ENCODE results near the gene PRKD1. TPM values are rescaled to one million over a fixed set of nuclear protein-coding genes. Genes with fewer than 3 reads are reported as not detected.

The PRKD1 gene
- total RNA-seq, 1 experiment from 2014 or later, result 2.7 TPM

DNA sequence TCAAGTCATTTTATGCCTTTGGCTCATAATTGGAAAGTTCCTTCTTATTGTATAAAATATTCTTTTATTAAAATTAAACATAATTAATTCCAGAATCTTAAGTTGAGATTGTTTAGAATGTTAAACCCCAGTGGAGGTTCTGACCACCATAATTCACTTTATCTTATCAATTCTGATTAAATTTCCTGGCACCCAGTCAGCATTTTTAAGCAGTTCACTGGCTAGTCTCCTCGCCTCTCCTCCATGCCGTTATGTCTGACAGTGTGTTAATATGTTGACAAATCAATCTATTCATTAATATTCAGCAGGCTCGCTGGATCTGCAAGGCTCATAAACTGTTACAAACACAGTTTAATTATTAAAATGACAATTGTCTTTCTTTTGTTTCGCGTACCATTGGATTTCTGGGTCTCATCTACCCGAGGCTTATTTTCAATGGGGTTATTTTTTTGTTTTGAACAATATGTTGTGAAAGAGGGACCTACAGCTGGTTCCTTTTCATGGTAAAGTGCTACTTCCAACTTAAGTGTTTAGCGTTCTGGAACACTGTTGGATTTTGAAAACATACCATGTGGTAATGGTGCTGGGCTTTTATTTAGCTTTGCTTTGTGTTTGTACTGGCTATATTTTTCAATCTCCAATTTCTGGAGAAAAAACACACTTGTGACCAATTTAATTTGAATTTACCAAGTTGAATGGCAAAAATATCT, 339.7 kb downstream of the PRKD1 start:
- H2BK20ac ChIP-seq (ENCODE audit: low read depth, low read length, poor library complexity, severe bottlenecking), result no peak overlapping the region
- H3K27me3 ChIP-seq (ENCODE audit: insufficient read depth, low read length), result no peaks in the 10 kb centered on the region
- H2AFZ ChIP-seq (ENCODE audit: low read length), result no peak overlapping the region
- no peak overlapping the region for H3K23ac ChIP-seq (ENCODE audit: insufficient read length, low read depth, low read length)
- H3K4ac ChIP-seq (ENCODE audit: low read depth, low read length), result no peak overlapping the region
- no peak overlapping the region for H2AK5ac ChIP-seq (ENCODE audit: insufficient read length, low read length)
- H3K14ac ChIP-seq (ENCODE audit: insufficient read depth, low read length), result no peak overlapping the region
- no peak overlapping the region for H3K4me2 ChIP-seq (ENCODE audit: insufficient read depth, insufficient read length, low read length)
- no peaks in the 10 kb centered on the region for H3K4me1 ChIP-seq (ENCODE audit: insufficient read depth, low read length)
- Mint-ChIP-seq H3K27me3 (ENCODE audit: low read depth) (no peaks in the 10 kb centered on the region), H3K4me1 (peaks cover 6 to 10% of the 10 kb centered on the region in 2 experiments), H3K36me3 (ENCODE audit: insufficient read depth in 1 of 3, low read depth in 3 of 3) (no peaks in the 10 kb centered on the region), H3K4me3 (no peak overlapping the region), H3K9me3 (no peaks in the 10 kb centered on the region), H3K27ac (no peak overlapping the region)
- TF ChIP-seq, protein P1, sequence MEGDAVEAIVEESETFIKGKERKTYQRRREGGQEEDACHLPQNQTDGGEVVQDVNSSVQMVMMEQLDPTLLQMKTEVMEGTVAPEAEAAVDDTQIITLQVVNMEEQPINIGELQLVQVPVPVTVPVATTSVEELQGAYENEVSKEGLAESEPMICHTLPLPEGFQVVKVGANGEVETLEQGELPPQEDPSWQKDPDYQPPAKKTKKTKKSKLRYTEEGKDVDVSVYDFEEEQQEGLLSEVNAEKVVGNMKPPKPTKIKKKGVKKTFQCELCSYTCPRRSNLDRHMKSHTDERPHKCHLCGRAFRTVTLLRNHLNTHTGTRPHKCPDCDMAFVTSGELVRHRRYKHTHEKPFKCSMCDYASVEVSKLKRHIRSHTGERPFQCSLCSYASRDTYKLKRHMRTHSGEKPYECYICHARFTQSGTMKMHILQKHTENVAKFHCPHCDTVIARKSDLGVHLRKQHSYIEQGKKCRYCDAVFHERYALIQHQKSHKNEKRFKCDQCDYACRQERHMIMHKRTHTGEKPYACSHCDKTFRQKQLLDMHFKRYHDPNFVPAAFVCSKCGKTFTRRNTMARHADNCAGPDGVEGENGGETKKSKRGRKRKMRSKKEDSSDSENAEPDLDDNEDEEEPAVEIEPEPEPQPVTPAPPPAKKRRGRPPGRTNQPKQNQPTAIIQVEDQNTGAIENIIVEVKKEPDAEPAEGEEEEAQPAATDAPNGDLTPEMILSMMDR (conservative IDR thresholded peaks at IDR 0.05), result no peak
- no CpG with 5 or more reads among the region's 7 CpGs for WGBS (ENCODE audit: extremely low coverage, insufficient read length, low lambda C conversion rate)
- H2BK15ac ChIP-seq (ENCODE audit: low read depth, low read length), result no peak overlapping the region
- H3K23me2 ChIP-seq (ENCODE audit: insufficient read length, low read depth, low read length, poor library complexity, severe bottlenecking), result no peaks in the 10 kb centered on the region
- no peak overlapping the region for H3T11ph ChIP-seq (ENCODE audit: low read length)
- H3K79me2 ChIP-seq (ENCODE audit: insufficient read depth, low read length), result no peaks in the 10 kb centered on the region
- H3K18ac ChIP-seq (ENCODE audit: insufficient read length, low read depth, low read length), result no peak overlapping the region
- no peaks in the 10 kb centered on the region for H3K9me3 ChIP-seq (ENCODE audit: control insufficient read depth, low read depth, low read length)
- no peak overlapping the region for H4K8ac ChIP-seq (replicated peaks; ENCODE audit: insufficient read length, low read depth, low read length)
- no peak overlapping the region for H4K91ac ChIP-seq (ENCODE audit: insufficient read length, low read depth, low read length)
- H4K5ac ChIP-seq (ENCODE audit: insufficient read length, low read depth, low read length), result no peak overlapping the region
- no peak overlapping the region for H2BK5ac ChIP-seq (ENCODE audit: insufficient read length, low read length)
- H4K20me1 ChIP-seq (ENCODE audit: control insufficient read depth, insufficient read depth, insufficient read length), result no peaks in the 10 kb centered on the region
- no peak overlapping the region for H2BK120ac ChIP-seq (ENCODE audit: low read depth, low read length, poor library complexity, severe bottlenecking)
- H3K79me1 ChIP-seq (ENCODE audit: insufficient read depth, low read depth, low read length, poor library complexity, severe bottlenecking), result no peaks in the 10 kb centered on the region
- no peak overlapping the region for H3K27ac ChIP-seq (ENCODE audit: insufficient read length, low read depth, low read length)
- DNase-seq, result no peak
- no peak overlapping the region for H3K9ac ChIP-seq (ENCODE audit: extremely low read depth, insufficient read length, low read length)
- H2BK12ac ChIP-seq (ENCODE audit: insufficient read length, low read depth, low read length), result no peak overlapping the region
- H3K56ac ChIP-seq (ENCODE audit: insufficient read length, low read depth, low read length), result no peak overlapping the region
